DND-41 (cell line): Measurements from ENCODE around the gene F2R.

ENCODE experiments used
- EZH2 ChIP-seq: IDR thresholded peaks from 3 replicates; pipeline ENCODE4 v1.6.1; 2012; ENCODE audit warnings: borderline replicate concordance, low read depth, mild to moderate bottlenecking, moderate library complexity, low read length, inconsistent platforms; ENCODE audit not compliant: severe bottlenecking
- TF ChIP-seq, protein P1 (sequence below): IDR thresholded peaks from 2 replicates; pipeline ENCODE4 v1.5.1; 2012; ENCODE audit warnings: borderline replicate concordance, low read length, moderate library complexity, mild to moderate bottlenecking; ENCODE audit not compliant: poor library complexity, severe bottlenecking; ENCODE audit errors: extremely low read depth

DNA sequence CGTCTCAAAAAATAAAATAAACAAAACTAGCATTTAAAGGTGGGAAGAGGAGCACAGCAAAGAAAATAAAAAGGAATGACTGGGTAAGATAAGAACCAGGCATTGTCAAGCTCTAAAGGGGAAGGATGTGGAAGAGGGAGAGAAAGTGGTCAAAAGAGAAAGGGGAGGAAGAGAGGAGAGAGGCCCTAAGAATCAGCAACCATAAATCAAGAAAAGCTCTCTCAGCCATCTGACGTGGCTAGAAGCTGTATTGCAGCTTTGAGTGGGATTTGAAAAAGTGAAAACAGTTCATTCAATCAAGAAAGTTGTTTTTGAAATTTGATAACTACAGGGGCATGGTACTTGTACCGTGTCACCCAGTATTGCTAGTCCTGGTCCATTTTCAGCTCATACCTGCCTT lies 45.4 kb upstream of the F2R start:
- TF ChIP-seq, protein P1, sequence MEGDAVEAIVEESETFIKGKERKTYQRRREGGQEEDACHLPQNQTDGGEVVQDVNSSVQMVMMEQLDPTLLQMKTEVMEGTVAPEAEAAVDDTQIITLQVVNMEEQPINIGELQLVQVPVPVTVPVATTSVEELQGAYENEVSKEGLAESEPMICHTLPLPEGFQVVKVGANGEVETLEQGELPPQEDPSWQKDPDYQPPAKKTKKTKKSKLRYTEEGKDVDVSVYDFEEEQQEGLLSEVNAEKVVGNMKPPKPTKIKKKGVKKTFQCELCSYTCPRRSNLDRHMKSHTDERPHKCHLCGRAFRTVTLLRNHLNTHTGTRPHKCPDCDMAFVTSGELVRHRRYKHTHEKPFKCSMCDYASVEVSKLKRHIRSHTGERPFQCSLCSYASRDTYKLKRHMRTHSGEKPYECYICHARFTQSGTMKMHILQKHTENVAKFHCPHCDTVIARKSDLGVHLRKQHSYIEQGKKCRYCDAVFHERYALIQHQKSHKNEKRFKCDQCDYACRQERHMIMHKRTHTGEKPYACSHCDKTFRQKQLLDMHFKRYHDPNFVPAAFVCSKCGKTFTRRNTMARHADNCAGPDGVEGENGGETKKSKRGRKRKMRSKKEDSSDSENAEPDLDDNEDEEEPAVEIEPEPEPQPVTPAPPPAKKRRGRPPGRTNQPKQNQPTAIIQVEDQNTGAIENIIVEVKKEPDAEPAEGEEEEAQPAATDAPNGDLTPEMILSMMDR: no peak
- TF ChIP-seq EZH2: no peak
